ENCODE data around the gene ITSN1. TPM values are rescaled to one million over a fixed set of nuclear protein-coding genes. Genes with fewer than 3 reads are reported as not detected.
"Not testable (repeated sequence)": the region's sequence is repeated elsewhere in the genome, so short reads cannot be mapped to it uniquely, and the experiment has no call there.

The ITSN1 gene
- total RNA-seq, 1 donor from 2014 or later, result 73.8 TPM

DNA sequence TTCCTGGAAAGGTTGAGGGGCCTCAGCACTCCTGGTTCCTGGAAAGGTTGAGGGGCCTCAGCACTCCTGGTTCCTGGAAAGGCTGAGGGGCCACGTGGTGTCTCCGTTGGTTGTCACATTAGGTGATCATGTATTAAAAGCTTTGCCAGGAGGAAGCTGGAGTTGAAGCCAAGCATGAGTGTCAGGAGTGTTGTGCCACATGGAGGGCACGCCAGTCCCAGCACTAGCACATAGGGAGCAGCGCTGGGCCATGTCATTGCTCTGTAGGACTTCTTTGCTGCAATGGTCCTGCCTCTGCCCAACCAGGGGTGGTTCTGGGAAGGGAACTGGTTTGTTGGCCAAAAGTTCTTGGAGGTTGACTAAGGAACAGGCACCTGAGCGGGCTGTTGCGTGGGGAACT lies 260.0 kb downstream of the ITSN1 start:
- DNase-seq (ENCODE audit: low spot score in 2 of 2), result no peak
- FAIRE-seq, result no peak

DNA sequence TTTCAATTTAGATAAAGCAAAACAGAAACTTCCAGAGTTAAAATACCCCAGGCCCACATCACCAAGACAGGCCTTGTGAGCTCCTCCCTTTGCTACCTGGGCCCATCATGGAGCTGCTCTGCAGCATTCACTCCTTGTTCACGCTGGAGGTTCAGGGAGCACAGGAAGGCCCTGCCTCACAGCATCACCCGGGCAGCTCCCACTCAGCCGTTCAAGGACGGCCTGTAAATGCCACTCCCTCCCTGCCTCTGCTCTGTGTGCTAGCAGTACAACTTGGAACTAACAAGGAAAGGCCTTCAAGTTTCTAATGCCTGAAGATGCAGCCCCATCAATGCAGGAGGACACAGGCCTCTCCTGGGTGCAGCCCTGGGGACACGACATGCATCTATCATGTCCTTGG lies 261.7 kb downstream of the ITSN1 start:
- FAIRE-seq, result no peak

DNA sequence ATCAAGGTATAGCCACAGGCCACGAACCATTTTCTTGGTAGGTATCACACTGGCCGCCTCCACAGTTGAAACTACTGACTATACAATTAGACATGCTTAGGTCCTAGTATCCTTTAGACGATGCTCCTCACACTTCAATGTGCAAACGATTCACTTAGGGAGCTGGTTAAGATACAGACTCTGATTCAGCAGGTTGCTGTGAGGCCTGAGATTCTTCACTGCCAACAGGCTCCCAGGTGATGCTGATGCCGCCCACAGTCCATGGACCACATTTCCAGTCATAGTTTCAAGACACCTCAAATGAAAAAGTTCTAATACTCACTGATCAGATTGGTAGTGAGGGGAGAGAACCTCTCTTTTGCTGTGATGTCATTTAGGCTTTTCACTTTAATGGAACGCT lies 266.5 kb downstream of the ITSN1 start:
- FAIRE-seq, result no peak
- DNase-seq (ENCODE audit: low spot score in 2 of 2), result no peak

More for the DNA sequence above, 261.7 kb downstream of the ITSN1 start:
- no peak for DNase-seq (ENCODE audit: low spot score in 2 of 2)

DNA sequence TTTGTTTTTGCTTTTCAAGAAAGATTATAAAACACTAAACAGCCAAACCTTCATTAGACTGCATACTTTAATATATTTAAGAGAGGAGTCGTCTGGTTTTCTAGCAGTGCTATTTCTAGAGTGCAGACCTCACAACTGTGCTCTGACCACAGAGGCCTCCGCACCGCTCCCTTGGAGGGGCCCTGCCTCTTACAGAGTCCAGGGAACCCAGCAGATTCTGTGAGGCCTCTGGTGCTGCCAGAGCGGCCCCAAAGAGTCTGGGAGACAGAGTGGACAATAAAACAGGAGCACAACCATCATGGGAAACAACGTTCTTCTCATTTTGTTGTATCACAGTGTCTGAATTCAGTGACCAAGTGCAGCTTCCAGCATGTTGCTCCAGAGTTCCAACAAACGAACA lies 267.5 kb downstream of the ITSN1 start:
- no peak for DNase-seq (ENCODE audit: low spot score in 2 of 2)
- FAIRE-seq, result no peak

DNA sequence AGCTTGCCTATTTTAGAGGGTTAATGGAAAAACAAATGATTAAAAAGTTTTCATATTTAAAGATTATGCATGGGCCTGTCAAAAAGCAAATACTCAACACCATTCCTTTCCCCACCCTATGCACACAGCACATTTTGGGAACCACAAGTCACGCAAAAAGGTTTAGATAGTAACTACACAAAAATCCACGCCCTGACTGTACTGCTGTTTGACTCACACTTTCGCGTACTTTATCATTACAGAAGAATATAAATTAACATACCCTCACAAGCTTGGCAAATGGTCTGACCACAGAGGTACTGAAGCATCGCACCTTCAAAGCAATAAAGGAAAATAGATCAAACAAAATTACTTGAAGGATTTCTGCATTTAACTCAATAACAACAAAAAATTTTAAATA lies 271.9 kb downstream of the ITSN1 start:
- FAIRE-seq, result no peak
- DNase-seq (ENCODE audit: low spot score in 2 of 2), result no peak

DNA sequence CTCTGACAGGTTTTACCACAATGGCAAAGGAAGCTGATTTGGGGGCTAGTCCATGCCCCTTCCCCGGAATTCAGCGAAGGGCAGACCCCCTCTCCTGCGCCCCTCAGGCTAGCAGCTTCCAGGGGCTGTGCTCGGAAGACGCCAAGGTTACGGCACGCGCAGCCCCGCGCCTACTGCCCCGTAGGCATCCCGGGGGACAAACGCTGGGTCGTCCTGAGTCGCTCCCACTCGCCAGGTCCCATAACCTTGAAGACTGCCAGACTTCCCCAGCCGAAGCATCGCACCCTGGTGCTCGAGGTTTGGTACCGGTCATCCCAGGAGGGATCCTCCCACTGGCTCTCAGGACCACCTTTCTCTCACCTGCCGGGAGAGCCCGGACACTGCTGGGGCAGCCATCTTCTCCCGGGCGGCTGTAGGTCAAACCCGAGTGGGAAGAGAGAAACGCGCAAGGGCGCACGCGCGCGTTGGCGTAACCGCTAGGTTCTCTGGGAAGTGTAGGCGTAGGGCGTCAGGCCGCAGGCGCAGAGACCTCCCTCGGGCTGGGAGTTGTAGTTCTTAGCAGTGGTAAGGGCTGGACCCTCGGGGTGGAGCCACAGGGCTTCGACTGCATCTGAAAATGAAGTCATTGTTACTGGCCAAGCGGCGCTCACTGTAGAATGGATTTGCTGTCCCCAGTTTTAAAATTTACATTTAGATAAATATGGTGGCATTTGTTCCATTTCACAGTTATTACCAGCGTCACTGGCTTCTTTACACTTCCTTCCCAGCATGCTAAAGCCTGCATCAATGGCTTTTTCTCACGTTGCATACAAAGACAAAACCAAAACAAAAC lies 273.3 kb downstream of the ITSN1 start, which contains the start of gene ATP5PO:
Gene ATP5PO (minus strand): TSS at position 437 of the 832 bp plus-strand sequence. CDS start 41 bp downstream, at position 396.
- FAIRE-seq, result peak; percentile 33
- peak; percentile 70 to 90 for DNase-seq (ENCODE audit: low spot score in 2 of 2)

DNA sequence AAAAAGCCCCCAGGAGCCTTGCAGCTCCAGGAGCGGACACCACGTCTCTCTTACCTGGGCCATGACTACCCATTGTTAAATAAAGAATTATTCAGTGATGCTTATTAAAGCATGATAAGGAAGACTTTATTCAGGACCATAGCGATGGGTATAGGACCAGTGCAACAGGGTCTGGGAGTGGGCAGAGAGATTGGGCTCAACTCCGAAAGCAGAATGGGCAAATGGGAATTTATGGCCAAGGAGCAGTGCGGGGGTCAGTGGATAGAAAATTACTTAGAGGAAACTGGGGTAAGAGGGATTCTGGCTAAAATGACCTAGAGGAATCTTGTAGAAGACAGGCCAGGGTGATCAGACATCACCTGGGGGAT lies 273.9 kb downstream of the ITSN1 start:
- DNase-seq (ENCODE audit: low spot score in 2 of 2), result no peak

DNA sequence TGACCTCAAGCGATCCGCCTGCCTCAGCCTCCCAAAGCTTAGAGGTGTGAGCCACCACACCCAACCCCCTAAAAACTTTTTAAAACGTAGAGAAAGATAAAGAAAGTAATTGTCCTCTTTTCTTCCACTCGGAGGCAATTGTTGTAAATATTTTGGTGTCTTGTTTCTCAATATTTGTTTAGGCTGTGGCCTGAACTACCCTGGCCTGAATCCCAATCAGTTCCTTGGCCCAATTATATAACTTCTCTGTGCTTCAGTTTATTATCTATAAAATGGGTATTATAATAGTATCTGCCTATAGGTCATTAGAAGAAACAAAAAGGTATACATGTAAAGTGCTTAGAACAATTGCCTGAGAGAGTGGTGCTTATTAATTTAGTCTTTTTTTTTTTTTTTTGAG lies 275.1 kb downstream of the ITSN1 start:
- FAIRE-seq (no peak), DNase-seq (ENCODE audit: low spot score in 2 of 2) (no peak)

More for the DNA sequence above, 273.9 kb downstream of the ITSN1 start:
- no peak for FAIRE-seq

DNA sequence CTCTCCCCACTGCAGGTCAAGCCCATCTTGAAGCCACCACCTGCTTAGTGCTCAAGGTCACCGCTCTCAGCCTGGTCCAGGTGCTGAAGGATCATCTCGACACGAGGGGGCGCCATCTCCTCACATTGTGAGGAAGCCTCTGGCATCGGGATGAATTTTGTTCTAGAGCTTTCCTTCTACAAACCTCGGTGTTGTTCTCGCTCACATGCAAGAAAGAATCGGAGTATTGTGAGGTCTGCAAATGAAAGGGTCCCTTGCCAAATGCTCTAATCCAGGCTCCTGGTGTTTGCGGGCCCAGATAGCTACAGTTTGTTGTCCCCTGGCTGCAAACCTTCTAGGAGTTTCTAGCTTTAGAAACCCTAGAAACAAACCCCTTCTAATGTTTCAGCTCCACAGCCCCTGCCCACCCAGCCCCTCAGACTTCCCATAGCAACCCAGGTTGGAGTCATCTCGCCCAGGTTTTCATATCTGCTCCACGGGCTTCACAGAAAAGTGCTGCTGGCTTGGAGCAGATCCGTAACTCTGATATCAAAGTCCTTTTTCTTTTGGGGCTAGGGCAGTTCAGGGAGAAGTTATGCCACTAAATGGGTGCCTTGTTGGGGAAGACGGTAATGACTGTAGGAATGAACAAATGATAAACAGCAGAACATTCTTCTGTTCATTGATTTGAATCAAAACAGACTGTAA lies 281.9 kb downstream of the ITSN1 start:
- peak; percentile 79 for FAIRE-seq

DNA sequence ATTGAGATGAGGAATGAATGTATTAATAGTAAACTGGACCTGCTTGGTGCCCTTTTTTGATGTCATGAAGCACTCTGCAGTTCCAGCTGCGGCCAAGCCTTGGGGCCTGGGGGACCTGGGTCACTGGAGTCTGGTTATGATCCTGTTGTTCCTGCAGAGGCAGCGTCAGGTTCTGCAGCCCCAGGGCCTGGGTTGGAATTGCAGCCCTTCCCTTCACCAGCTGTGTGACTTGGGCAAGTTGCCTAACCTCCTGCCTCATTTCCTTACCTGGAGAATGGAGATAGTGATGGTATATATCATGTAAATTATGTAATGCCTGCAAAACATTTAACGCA lies 282.4 kb downstream of the ITSN1 start:
- DNase-seq (ENCODE audit: low spot score in 2 of 2), result no peak
- no peak for FAIRE-seq

More for the DNA sequence above, 281.9 kb downstream of the ITSN1 start:
- peak; percentile 64 to 79 for DNase-seq (ENCODE audit: low spot score in 2 of 2)

DNA sequence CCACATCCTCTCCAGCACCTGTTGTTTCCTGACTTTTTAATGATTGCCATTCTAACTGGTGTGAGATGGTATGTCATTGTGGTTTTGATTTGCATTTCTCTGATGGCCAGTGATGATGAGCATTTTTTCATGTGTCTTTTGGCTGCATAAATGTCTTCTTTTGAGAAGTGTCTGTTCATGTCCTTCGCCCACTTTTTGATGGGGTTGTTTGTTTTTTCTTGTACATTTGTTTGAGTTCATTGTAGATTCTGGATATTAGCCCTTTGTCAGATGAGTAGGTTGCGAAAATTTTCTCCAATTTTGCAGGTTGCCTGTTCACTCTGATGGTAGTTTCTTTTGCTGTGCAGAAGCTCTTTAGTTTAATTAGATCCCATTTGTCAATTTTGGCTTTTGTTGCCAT lies 283.9 kb downstream of the ITSN1 start:
- DNase-seq (ENCODE audit: low spot score in 2 of 2); FAIRE-seq: not testable (repeated sequence)

DNA sequence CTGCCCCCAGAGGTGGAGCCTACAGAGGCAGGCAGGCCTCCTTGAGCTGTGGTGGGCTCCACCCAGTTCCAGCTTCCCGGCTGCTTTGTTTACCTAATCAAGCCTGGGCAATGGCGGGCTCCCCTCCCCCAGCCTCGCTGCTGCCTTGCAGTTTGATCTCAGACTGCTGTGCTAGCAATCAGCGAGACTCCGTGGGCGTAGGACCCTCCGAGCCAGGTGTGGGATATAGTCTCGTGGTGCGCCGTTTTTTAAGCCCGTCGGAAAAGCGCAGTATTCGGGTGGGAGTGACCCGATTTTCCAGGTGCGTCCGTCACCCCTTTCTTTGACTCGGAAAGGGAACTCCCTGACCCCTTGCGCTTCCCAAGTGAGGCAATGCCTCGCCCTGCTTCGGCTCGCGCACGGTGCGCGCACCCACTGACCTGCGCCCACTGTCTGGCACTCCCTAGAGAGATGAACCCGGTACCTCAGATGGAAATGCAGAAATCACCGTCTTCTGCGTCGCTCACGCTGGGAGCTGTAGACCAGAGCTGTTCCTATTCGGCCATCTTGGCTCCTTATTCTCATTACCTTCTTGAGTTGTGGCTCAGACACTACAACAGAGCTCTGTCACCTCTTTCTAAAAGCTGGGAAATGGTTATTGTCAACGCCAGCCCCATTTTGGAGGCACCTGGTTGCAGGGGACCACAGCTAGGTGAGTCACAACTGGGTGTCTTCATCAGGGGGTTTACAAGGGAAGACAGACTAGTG lies 288.9 kb downstream of the ITSN1 start:
- not testable (repeated sequence) for DNase-seq (ENCODE audit: low spot score in 2 of 2); FAIRE-seq

DNA sequence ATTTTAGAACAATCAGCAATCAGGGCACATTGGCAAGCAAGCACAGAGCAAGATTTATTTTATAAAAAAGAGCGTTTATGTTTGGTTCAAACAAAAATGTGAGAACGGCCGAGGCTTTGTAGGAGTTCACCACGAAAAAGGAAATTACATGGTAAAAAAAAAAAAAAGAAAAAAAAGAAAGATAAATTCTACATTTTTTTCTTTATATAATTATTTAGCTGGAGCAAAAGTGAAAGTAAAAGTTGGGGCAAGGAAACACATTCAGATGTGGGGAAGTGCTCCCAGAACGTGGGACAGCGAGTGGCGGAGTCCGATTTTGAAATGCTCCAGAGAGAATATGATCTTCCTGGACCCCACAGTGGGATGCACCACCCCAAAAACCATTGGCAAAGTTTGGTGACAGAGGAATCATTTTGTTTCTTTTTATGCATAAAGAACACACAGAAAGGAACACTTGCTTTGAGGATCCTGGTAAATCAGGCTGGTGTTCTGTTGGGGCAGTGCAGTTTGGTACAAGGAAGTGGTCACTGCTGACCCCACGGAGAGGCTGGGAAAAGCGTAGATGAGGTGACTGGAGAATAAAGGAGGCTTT lies 289.6 kb downstream of the ITSN1 start:
- no peak for FAIRE-seq
- no peak for DNase-seq (ENCODE audit: low spot score in 2 of 2)

DNA sequence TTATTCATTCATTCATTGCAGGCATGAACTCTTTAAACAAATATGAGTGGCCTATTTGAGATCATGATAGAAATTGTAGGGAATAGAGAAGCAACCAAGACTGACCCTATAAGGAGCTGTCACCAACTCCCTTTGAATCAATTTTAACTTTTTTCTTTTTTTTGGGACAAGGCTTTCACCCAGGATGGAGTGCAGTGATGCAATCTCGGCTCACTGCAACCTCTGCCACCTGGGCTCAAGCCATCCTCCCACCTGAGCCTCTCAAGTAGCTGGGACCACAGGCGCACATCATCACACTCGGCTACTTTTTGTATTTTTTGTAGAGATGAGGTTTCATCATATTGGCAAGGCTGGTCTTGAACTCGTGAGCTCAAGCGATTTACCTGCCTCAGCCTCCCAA lies 290.4 kb downstream of the ITSN1 start:
- DNase-seq (ENCODE audit: low spot score in 2 of 2), result no peak
- no peak for FAIRE-seq

DNA sequence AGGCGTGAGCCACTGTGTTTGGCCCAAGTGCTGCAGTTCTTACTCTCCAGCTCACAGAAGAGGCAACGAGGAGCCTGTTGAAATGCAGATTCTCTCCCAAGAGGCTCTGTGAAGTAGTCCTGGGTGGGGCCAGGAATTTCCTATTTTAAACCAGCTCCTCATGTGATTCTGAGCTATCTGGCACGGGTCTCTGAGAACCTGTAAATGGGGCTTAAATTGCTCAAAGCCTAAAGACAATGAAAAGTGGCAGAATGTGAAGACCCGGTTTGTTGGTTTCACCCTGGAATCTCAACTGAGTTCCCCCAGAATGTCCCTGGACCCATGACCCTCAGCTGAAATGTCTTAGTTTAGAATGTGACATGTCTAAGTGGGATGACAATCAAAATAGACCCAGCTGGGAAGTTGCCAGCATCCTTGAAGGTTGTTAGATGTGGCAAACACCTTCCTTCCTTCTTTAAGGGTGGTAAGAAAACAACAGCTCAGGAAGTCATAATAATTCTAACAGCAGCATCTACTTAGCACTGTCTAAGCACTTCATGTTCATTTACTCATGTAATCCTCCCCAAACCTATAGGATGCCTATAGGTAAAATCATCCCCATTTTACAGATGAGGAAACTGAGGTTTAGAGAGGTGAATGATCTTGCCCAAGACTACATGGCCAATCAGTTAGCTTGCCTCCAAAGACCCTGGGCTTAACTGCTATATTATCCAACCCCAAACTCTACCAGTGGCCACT lies 294.2 kb downstream of the ITSN1 start:
- no peak for FAIRE-seq
- DNase-seq (ENCODE audit: low spot score in 2 of 2), result no peak

DNA sequence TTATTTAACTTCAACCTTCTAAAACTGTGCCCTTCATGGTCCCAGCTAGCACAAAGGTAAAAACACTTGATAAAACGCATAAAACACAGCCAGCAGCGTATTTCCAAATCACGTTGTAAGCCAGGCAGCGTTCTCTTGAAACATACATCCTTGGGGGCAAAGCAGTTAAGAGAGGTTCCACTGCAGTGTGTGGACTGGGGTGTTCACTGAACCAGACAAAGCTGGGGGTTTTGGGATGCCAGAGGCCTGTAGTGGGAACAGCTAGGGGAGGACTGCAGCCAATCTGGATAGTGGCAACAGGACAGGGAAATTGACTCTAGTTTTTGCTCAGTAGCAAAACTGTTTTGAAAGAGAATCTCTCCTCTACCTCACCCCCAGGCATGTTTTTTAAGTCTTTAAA lies 294.8 kb downstream of the ITSN1 start:
- FAIRE-seq, result no peak
- DNase-seq (ENCODE audit: low spot score in 2 of 2), result no peak

DNA sequence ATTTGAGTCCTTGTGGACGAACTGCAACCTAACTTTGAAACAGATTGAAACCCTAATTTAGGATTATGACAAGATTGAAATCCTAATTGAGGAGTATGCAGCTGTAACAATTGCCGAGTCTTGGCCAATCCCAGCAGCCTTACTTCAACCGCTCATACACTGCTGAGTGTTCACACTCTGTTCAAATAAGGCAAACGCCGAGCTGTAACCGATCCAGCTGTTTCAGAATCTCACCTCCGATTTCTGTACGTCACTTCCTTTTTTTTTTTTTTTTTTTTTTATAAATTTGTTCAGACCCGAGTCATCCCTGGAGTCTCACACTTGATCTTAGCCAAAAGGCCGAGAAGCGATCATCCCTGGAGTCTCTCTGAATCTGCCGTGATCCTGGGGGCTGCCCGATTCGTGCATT lies 295.6 kb downstream of the ITSN1 start:
- FAIRE-seq (no peak), DNase-seq (ENCODE audit: low spot score in 2 of 2) (no peak)

DNA sequence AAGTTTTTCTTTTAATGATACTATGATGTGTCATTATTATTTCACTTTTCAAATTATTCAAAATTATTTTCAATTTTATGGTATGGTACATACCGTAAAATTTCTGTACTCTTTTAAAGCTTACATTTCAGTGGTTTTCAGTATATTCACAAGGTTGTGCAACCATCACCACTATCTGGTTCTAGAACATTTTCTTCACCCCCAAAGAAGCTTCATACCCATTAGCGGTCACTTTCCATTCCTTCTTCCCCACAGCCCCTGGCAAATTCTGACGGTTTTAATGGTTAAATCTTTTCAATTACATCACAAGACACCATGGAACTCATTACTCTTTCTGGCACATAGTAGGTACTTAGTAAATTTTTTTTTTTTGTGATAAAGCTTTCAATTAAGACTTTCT lies 296.1 kb downstream of the ITSN1 start:
- no peak for DNase-seq (ENCODE audit: low spot score in 2 of 2)
- FAIRE-seq, result no peak

DNA sequence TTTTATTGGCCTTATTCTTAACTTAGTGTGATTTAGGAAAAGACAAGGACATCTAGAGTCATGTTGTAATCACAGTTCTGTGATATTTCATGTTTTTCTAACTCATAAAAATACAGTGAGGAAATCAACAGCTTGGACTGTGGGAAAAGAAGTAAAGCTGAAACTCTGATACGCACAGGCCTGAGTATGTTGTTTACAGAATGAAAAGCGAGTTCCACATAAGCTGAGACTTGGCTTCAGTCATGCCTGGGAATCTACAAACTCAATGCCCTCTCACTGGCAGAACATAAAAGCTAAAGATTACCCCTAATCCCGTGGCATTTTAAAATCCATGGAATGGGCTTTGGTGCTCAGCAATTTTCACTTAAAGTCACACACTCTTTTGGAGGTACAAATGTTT lies 296.9 kb downstream of the ITSN1 start:
- DNase-seq (ENCODE audit: low spot score in 2 of 2) (no peak), FAIRE-seq (no peak)
